Thoracic aorta endothelial cell (primary cell): ENCODE results near the gene KCNMB4. TPM values are rescaled to one million over a fixed set of nuclear protein-coding genes. Genes with fewer than 3 reads are reported as not detected.

Source experiments
- small RNA-seq: library from RNA; depleted of rRNA; stranded (forward); fragments of <200 nt; gene quantifications from one replicate; pipeline ENCODE3, GENCODE V24; 2012
- total RNA-seq: library from RNA; depleted of rRNA; stranded (reverse); fragments of >200 nt; gene quantifications from 2 replicates; pipeline ENCODE4 v1.2.3, GENCODE V29; 2012

Gene KCNMB4, protein sequence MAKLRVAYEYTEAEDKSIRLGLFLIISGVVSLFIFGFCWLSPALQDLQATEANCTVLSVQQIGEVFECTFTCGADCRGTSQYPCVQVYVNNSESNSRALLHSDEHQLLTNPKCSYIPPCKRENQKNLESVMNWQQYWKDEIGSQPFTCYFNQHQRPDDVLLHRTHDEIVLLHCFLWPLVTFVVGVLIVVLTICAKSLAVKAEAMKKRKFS
- total RNA-seq: 1.8 and 1.9 TPM in 2 replicates

DNA sequence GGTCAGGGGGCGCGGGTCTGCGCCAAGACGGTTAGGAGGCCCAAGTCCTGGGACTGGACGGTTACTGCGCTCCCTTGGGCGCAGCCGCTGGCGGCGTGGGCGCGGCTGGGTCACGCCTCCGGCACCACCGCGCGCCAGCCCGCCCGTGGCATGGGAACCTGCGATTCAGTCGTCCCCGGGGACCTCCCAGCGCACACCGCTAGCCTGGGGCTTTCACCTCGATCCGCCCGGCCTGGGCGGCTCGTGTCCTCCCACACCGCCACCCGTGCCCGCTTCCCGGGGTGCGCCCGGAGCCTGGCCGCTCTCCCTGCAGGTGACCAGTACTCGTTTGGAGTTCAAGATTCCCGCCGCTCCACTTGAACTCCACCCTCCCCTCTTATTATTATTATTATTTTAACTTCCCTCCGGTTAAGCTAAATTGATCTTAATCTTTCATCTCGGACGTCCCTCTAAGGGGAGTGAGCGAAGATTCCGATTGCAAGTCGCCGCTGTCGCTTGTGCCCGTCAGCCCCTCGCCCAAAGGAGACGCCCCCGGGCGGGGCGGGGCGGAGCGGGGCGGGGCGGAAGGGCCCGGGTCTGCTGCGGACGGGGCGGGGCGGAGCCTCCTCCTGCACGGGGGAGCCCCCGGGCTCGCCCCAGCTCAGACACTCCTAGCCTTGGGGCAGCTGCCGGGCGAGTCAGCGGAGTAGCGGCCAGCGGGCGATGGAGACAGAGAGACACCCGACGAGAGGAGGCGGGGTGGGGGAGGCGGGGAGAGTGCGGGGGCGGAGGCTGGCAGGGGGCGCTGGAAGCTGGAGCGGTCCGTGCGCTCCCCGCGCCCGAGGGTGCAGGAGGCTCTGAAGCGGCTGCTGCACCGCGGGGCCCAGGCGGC is at the start of gene KCNMB4:
Gene KCNMB4 (plus strand): TSS at position 643 of the 871 bp plus-strand sequence. CDS start 445 bp downstream, outside the sequence.

Small RNAs within 50 kb of the gene (small RNA-seq; reads per million reads assigned to genes)
- gene RNU4-65P: not detected

Other genes starting within 250 kb of the KCNMB4 start
- gene CNOT2, start 122.9 kb upstream of the KCNMB4 start, total RNA-seq: 199 and 201 TPM in 2 replicates